HepG2 (cell line): ENCODE measurements around the gene DNAJC2. TPM values are rescaled to one million over a fixed set of nuclear protein-coding genes. Genes with fewer than 3 reads are reported as not detected.
A peak's percentile ranks its signal among the peaks of the same experiment; 100 is the strongest.

Experiments
- HMG20B ChIP-seq: conservative IDR thresholded peaks from 2 replicates; pipeline ENCODE4 v1.6.1; 2016; ENCODE audit warnings: missing genetic modification reagents, missing compliant biosample characterization
- NR2F1 ChIP-seq, 2 experiments: fragments of 450-650 bp in 1 of 2; formaldehyde crosslinking in 1 of 2; IDR thresholded peaks; 2 replicates each; pipeline versions ENCODE4 v1.5.0 to v1.6.1; 2016 to 2020; ENCODE audit warnings: mild to moderate bottlenecking in 1 of 2, missing compliant biosample characterization in 1 of 2, missing genetic modification reagents in 1 of 2, moderate library complexity in 1 of 2
- POLR2G ChIP-seq: fragments of 200-400 bp; formaldehyde crosslinking; IDR thresholded peaks from 2 replicates; pipeline ENCODE4 v1.6.1; 2018; ENCODE audit warnings: mild to moderate bottlenecking, low read depth, low read length, moderate library complexity
- TARDBP ChIP-seq: sonication (generic); formaldehyde crosslinking; IDR thresholded peaks from 2 replicates; pipeline ENCODE4 v1.8.0; 2022; ENCODE audit warnings: mild to moderate bottlenecking, missing genetic modification reagents
- TIGD3 ChIP-seq: sonication (generic); formaldehyde crosslinking; IDR thresholded peaks from 2 replicates; pipeline ENCODE4 v1.5.1; 2020; ENCODE audit warnings: mild to moderate bottlenecking, missing genetic modification reagents, borderline replicate concordance
- ZBTB40 ChIP-seq, 2 experiments: fragments of 450-650 bp in 1 of 2; sonication (generic) in 1 of 2; formaldehyde crosslinking in 1 of 2; IDR thresholded peaks; 2 replicates each; pipeline versions ENCODE4 v1.6.1 to v1.8.0; 2016 to 2022; ENCODE audit warnings: antibody characterized with exemption in 1 of 2, mild to moderate bottlenecking in 1 of 2, missing genetic modification reagents in 1 of 2
- ZNF326 ChIP-seq: sonication (generic); formaldehyde crosslinking; IDR thresholded peaks from 2 replicates; pipeline ENCODE4 v1.4.0; 2020; ENCODE audit warnings: missing genetic modification reagents, borderline replicate concordance
- ZNF343 ChIP-seq: sonication (generic); formaldehyde crosslinking; IDR thresholded peaks from 2 replicates; pipeline ENCODE4 v1.4.0; 2020; ENCODE audit warnings: mild to moderate bottlenecking, missing genetic modification reagents
- ZNF569 ChIP-seq: sonication (generic); formaldehyde crosslinking; IDR thresholded peaks from 2 replicates; pipeline ENCODE4 v1.5.0; 2020; ENCODE audit warnings: mild to moderate bottlenecking, missing genetic modification reagents, moderate library complexity, borderline replicate concordance
- polyA plus RNA-seq, 8 experiments: library from polyadenylated mRNA; depleted of rRNA in 3 of 8; stranded (reverse) in 7 of 8; unstranded in 1 of 8; fragments of >200 nt; fragmentation: Illumina TruSeq in 4 of 8; extraction: Trizol in 4 of 8; gene quantifications; 2 replicates each; pipeline versions ENCODE4 v1.2.1 to v1.2.3, GENCODE V29; 2011 to 2016; ENCODE audit warnings: low read depth in 4 of 8, missing spikeins in 1 of 8, mixed read lengths in 1 of 8; ENCODE audit not compliant: insufficient read depth in 1 of 8
- total RNA-seq, 5 experiments: library from RNA; depleted of rRNA; stranded (reverse); fragments of >200 nt; fragmentation: Illumina TruSeq; extraction: Trizol; gene quantifications; 2 replicates each; pipeline ENCODE4 v1.2.3, GENCODE V29; 2016; ENCODE audit warnings: low read depth in 1 of 5
- TF ChIP-seq, protein P1 (sequence below): sonication (generic); formaldehyde crosslinking; IDR thresholded peaks from 2 replicates; pipeline ENCODE4 v1.9.0; 2021; ENCODE audit warnings: missing genetic modification reagents, borderline replicate concordance
- TF ChIP-seq, protein P2 (sequence below): sonication (generic); formaldehyde crosslinking; IDR thresholded peaks from 2 replicates; pipeline ENCODE4 v1.4.0; 2020; ENCODE audit warnings: missing genetic modification reagents
- TF ChIP-seq, protein P3 (sequence below): IDR thresholded peaks from 2 replicates; pipeline ENCODE4 v1.6.1; 2016; ENCODE audit warnings: missing genetic modification reagents, missing compliant biosample characterization

Gene DNAJC2
- total and polyA plus RNA-seq, 2 of the 13 experiments (the other 11 are each of a cell fraction or from before 2014, with no cell fraction given), result 19.6 to 42.0 TPM

DNA sequence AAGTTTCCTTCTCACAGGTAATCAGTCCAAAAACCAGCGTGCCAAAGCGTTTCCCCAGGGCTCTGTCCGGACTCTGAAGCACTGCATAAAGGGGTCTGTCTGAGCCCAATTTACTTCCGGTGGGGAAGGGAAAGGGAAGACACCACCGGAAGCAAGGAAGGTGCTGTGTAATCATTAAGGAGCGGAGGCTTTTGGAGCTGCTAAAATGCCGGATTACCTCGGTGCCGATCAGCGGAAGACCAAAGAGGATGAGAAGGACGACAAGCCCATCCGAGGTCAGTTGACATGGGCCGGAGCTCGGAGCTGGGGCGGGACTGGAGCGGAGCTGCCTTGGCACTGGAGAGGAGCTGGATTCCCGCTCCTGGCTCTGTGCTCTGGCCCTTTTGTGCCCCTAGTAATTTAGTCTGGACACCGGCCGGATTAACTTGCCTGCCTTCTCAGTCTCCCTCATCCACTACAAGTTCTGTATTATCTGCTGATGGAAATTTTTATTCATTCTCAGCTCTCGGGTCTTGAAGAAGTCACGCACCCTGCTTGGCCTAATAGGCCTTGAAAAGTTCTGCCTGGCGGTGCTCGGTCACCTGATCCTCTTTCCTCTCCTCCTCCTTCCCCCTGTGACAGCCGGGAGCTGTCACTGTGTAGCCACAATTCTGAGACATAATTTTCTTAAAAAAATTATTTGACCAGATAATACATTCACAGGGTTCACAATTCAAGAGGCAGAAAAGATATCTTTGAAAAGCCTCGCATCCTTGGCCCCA, 3.1 kb upstream of the DNAJC2 start, which contains the start of gene PSMC2 (continued):
- TF ChIP-seq, protein P1, sequence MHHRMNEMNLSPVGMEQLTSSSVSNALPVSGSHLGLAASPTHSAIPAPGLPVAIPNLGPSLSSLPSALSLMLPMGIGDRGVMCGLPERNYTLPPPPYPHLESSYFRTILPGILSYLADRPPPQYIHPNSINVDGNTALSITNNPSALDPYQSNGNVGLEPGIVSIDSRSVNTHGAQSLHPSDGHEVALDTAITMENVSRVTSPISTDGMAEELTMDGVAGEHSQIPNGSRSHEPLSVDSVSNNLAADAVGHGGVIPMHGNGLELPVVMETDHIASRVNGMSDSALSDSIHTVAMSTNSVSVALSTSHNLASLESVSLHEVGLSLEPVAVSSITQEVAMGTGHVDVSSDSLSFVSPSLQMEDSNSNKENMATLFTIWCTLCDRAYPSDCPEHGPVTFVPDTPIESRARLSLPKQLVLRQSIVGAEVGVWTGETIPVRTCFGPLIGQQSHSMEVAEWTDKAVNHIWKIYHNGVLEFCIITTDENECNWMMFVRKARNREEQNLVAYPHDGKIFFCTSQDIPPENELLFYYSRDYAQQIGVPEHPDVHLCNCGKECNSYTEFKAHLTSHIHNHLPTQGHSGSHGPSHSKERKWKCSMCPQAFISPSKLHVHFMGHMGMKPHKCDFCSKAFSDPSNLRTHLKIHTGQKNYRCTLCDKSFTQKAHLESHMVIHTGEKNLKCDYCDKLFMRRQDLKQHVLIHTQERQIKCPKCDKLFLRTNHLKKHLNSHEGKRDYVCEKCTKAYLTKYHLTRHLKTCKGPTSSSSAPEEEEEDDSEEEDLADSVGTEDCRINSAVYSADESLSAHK, result no peak
- TF ChIP-seq ZNF569 (CRISPR knock-in tag) (no peak), TIGD3 (CRISPR knock-in tag) (no peak), ZNF343 (no peak), HMG20B (CRISPR knock-in tag) (no peak), ZNF326 (CRISPR knock-in tag) (no peak), NR2F1 (CRISPR knock-in tag; IDR thresholded peaks at IDR 0.05) (0 out of 4 replicates have a peak, but pooled peaks of 1 of the 2 experiments have one; percentile 11), POLR2G (peak; percentile 95), TARDBP (no peak), ZBTB40 (IDR thresholded peaks at IDR 0.05) (peak; percentile 93), ZBTB40 (CRISPR knock-in tag; IDR thresholded peaks at IDR 0.05) (peak; percentile 76)
- TF ChIP-seq, protein P2, sequence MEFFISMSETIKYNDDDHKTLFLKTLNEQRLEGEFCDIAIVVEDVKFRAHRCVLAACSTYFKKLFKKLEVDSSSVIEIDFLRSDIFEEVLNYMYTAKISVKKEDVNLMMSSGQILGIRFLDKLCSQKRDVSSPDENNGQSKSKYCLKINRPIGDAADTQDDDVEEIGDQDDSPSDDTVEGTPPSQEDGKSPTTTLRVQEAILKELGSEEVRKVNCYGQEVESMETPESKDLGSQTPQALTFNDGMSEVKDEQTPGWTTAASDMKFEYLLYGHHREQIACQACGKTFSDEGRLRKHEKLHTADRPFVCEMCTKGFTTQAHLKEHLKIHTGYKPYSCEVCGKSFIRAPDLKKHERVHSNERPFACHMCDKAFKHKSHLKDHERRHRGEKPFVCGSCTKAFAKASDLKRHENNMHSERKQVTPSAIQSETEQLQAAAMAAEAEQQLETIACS (CRISPR knock-in tag), result no peak
- TF ChIP-seq, protein P3, sequence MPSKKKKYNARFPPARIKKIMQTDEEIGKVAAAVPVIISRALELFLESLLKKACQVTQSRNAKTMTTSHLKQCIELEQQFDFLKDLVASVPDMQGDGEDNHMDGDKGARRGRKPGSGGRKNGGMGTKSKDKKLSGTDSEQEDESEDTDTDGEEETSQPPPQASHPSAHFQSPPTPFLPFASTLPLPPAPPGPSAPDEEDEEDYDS, result peak; percentile 81
